Ishikawa (cell line): ENCODE measurements around the gene ADAMTSL1.

Source experiments
- CEBPB ChIP-seq: IDR thresholded peaks from 2 replicates; pipeline ENCODE4 v1.6.1; 2012
- EGR1 ChIP-seq: IDR thresholded peaks from 2 replicates; pipeline ENCODE4 v1.6.1; 2012
- EP300 ChIP-seq: IDR thresholded peaks from 2 replicates; pipeline ENCODE4 v1.6.1; 2012; ENCODE audit warnings: borderline replicate concordance
- FOXM1 ChIP-seq: IDR thresholded peaks from 2 replicates; pipeline ENCODE4 v1.6.1; 2012; ENCODE audit warnings: low read depth, borderline replicate concordance
- MAX ChIP-seq: IDR thresholded peaks from 2 replicates; pipeline ENCODE4 v1.6.1; 2012
- NFIC ChIP-seq: IDR thresholded peaks from 2 replicates; pipeline ENCODE4 v1.6.1; 2012
- RAD21 ChIP-seq: IDR thresholded peaks from 2 replicates; pipeline ENCODE4 v1.6.1; 2012; ENCODE audit warnings: low read depth
- TAF1 ChIP-seq: IDR thresholded peaks from 2 replicates; pipeline ENCODE4 v1.6.1; 2012; ENCODE audit warnings: low read depth, mild to moderate bottlenecking
- TCF12 ChIP-seq: IDR thresholded peaks from 2 replicates; pipeline ENCODE4 v1.6.1; 2012; ENCODE audit warnings: low read depth
- TEAD4 ChIP-seq: IDR thresholded peaks from 2 replicates; pipeline ENCODE4 v1.6.1; 2012
- YY1 ChIP-seq: IDR thresholded peaks from 2 replicates; pipeline ENCODE4 v1.6.1; 2012; ENCODE audit warnings: low read depth
- TF ChIP-seq, protein P1 (sequence below): IDR thresholded peaks from 2 replicates; pipeline ENCODE4 v1.6.1; 2012; ENCODE audit warnings: low read depth, mild to moderate bottlenecking

DNA sequence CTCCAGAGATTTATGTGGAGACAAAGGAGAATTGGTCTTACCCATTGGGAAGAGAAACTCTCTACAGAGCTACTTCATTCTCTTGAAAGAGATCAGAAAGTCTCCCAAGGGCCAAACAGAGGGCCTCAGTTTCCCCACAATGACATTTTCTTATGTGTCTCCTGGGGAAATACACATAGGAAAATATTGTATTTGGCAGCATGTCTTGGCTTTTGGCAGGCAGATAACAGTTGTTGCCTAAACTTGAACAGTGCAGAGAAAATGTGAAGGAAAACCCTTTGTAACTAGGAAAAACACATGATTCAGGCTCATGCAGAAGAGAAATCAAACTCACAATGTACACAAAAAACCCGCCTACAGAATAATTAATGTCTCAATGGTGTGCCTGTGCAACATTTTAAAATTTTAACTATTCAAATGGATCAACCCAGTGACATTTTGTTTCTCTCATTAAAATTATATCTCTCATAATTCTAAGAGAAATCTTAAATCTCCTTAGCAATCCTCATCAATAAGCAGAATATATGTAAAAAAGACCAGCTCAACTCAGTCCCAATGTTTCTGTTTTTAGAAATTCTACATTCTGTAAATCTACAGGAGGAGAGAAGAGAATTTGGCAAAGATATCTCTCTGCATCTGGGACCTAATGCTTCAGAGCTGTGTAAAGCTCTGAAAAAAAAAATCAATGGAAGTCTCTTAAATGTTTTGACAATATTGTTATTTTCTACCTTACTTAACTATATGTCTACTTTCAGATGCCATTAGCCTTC is 205.1 kb downstream of the ADAMTSL1 start:
- TF ChIP-seq, protein P1, sequence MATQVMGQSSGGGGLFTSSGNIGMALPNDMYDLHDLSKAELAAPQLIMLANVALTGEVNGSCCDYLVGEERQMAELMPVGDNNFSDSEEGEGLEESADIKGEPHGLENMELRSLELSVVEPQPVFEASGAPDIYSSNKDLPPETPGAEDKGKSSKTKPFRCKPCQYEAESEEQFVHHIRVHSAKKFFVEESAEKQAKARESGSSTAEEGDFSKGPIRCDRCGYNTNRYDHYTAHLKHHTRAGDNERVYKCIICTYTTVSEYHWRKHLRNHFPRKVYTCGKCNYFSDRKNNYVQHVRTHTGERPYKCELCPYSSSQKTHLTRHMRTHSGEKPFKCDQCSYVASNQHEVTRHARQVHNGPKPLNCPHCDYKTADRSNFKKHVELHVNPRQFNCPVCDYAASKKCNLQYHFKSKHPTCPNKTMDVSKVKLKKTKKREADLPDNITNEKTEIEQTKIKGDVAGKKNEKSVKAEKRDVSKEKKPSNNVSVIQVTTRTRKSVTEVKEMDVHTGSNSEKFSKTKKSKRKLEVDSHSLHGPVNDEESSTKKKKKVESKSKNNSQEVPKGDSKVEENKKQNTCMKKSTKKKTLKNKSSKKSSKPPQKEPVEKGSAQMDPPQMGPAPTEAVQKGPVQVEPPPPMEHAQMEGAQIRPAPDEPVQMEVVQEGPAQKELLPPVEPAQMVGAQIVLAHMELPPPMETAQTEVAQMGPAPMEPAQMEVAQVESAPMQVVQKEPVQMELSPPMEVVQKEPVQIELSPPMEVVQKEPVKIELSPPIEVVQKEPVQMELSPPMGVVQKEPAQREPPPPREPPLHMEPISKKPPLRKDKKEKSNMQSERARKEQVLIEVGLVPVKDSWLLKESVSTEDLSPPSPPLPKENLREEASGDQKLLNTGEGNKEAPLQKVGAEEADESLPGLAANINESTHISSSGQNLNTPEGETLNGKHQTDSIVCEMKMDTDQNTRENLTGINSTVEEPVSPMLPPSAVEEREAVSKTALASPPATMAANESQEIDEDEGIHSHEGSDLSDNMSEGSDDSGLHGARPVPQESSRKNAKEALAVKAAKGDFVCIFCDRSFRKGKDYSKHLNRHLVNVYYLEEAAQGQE, result no peak
- TF ChIP-seq TAF1 (no peak), TEAD4 (no peak), EGR1 (no peak), MAX (no peak), NFIC (no peak), RAD21 (no peak), FOXM1 (no peak), CEBPB (no peak), TCF12 (no peak), YY1 (no peak), EP300 (no peak)
